PC-3 (cell line): ENCODE data around the gene GPBAR1. TPM values are rescaled to one million over a fixed set of nuclear protein-coding genes. Genes with fewer than 3 reads are reported as not detected.
A peak's percentile ranks its signal among the peaks of the same experiment; 100 is the strongest.

ENCODE experiments used
- ATAC-seq: fragments of 200-7000 bp; cut with Tn5 transposase; 2 replicates; pipeline ENCODE4 v1.9.1; 2020; ENCODE audit warnings: mild to moderate bottlenecking, moderate library complexity
- BruUV-seq: library from RNA; stranded (reverse); fragments of 400-500 nt; replicated peaks from 2 replicates; lab custom pipeline; 2021; lab: Mats Ljungman, UMichigan
- CTCF ChIA-PET: fragments of 300-600 bp; sonication (Branson Sonifier 250); formaldehyde crosslinking; loops from one replicate; lab custom pipeline; 2022; ENCODE audit warnings: antibody characterized with exemption; lab: Charles Lee
- POLR2A ChIA-PET: fragments of 300-600 bp; sonication (Branson Sonifier 250); formaldehyde crosslinking; loops from one replicate; lab custom pipeline; 2022; ENCODE audit warnings: antibody characterized with exemption; ENCODE audit not compliant: unreplicated experiment; lab: Charles Lee
- DNase-seq: peaks from one replicate; pipeline ENCODE4 v3.0.0-alpha.2; 2015
- H2AFZ ChIP-seq: fragments of 300-600 bp; sonication (generic); 2 replicates; pipeline ENCODE4 v1.6.0; 2016; ENCODE audit warnings: antibody characterized with exemption, low read length
- H3F3A ChIP-seq: fragments of 300-600 bp; sonication (generic); one replicate; pipeline ENCODE4 v1.6.0; 2017; ENCODE audit warnings: antibody characterized with exemption, low read length, control low read depth, mild to moderate bottlenecking; ENCODE audit not compliant: unreplicated experiment
- H3K27ac ChIP-seq: fragments of 300-600 bp; sonication (generic); 2 replicates; pipeline ENCODE4 v1.5.1; 2016; ENCODE audit warnings: mild to moderate bottlenecking, low read length
- H3K27me3 ChIP-seq: fragments of 300-600 bp; sonication (generic); 2 replicates; pipeline ENCODE4 v1.6.1; 2016; ENCODE audit warnings: low read length, mixed read lengths
- H3K36me3 ChIP-seq: fragments of 300-600 bp; sonication (generic); 2 replicates; pipeline ENCODE4 v1.6.1; 2016; ENCODE audit warnings: low read depth, mixed run types, low read length, mixed read lengths
- H3K4me1 ChIP-seq: fragments of 300-600 bp; sonication (generic); 2 replicates; pipeline ENCODE4 v1.5.1; 2016; ENCODE audit warnings: low read length; ENCODE audit not compliant: insufficient read depth
- H3K4me2 ChIP-seq: fragments of 300-600 bp; sonication (generic); 2 replicates; pipeline ENCODE4 v1.6.0; 2016; ENCODE audit warnings: low read length
- H3K4me3 ChIP-seq: fragments of 300-600 bp; sonication (generic); 2 replicates; pipeline ENCODE4 v1.5.1; 2016; ENCODE audit warnings: mild to moderate bottlenecking, low read length, mixed read lengths
- H3K79me2 ChIP-seq: fragments of 300-600 bp; sonication (generic); 2 replicates; pipeline ENCODE4 v1.6.1; 2017; ENCODE audit warnings: low read length, mixed read lengths
- H3K9ac ChIP-seq: fragments of 300-600 bp; sonication (generic); 2 replicates; pipeline ENCODE4 v1.6.0; 2016; ENCODE audit warnings: mild to moderate bottlenecking, low read length
- H3K9me2 ChIP-seq: fragments of 300-600 bp; sonication (generic); replicated peaks from 2 replicates; pipeline ENCODE4 v1.6.1; 2016; ENCODE audit warnings: mixed run types, low read length, mixed read lengths
- H3K9me3 ChIP-seq: fragments of 300-600 bp; sonication (generic); 2 replicates; pipeline ENCODE4 v1.6.1; 2016; ENCODE audit warnings: low read length, mixed read lengths
- H4K20me1 ChIP-seq: fragments of 300-600 bp; sonication (generic); 2 replicates; pipeline ENCODE4 v1.6.1; 2016; ENCODE audit warnings: low read length, mixed read lengths
- CTCF ChIP-seq: fragments of 300-600 bp; sonication (generic); conservative IDR thresholded peaks from 2 replicates; pipeline ENCODE4 v1.5.1; 2017; ENCODE audit warnings: antibody characterized with exemption, low read depth, mild to moderate bottlenecking, low read length
- EZH2 ChIP-seq: fragments of 300-600 bp; sonication (generic); IDR thresholded peaks from one replicate; pipeline ENCODE4 v1.6.1; 2017; ENCODE audit warnings: antibody characterized with exemption, mild to moderate bottlenecking, low read length; ENCODE audit not compliant: unreplicated experiment
- EZH2phosphoT487 ChIP-seq: fragments of 300-600 bp; sonication (generic); IDR thresholded peaks from 2 replicates; pipeline ENCODE4 v1.6.1; 2018; ENCODE audit warnings: mild to moderate bottlenecking, antibody characterized with exemption, low read length, borderline replicate concordance
- intact Hi-C: fragments of 100-400 bp; cut with micrococcal nuclease; formaldehyde crosslinking; loops from 2 replicates; pipeline ENCODE4 v1.9.0; 2023
- total RNA-seq: library from RNA; depleted of rRNA; stranded (reverse); fragments of >200 nt; gene quantifications from 2 replicates; pipeline ENCODE4 v1.2.3, GENCODE V29; 2014

Gene GPBAR1
- total RNA-seq, 1 experiment from 2014 or later = 0.18 TPM

- Histone ChIP-seq H2AFZ (peak within 1 kb of the TSS; percentile 92), H3K36me3 (peaks cover 8% of the 10 kb centered on the region; the same call in 1 of the 2 replicates), H3K4me3 (peak within 1 kb of the TSS; percentile 100), H3K27me3 (no peaks in the 10 kb centered on the region), H3K4me1 (peaks cover 26% of the 10 kb centered on the region), H4K20me1 (peaks cover 20% of the 10 kb centered on the region), H3F3A (no peaks in the 10 kb centered on the region), H3K27ac (peak within 1 kb of the TSS; percentile 43), H3K9me2 (no peaks in the 10 kb centered on the region), H3K4me2 (peak within 1 kb of the TSS; percentile 85), H3K79me2 (peaks cover 52% of the 10 kb centered on the region), H3K9me3 (no peaks in the 10 kb centered on the region), H3K9ac (peak within 1 kb of the TSS; percentile 92)
- ATAC-seq (peak; percentile 81), DNase-seq (peak; percentile 95)
- BruUV-seq = no TSS peak
- CTCF ChIA-PET = no interaction called here
- intact Hi-C loops = loop anchor here (1.0 kb wide), 1 partner anchor 31 kb away; no protein-coding TSS in a partner anchor
- POLR2A ChIA-PET = interaction anchor here (0.7 kb wide), 1 partner anchor 54 kb away, joined by 4 read pairs; the partner anchor contains the start of gene PNKD
- TF ChIP-seq CTCF = no peak
- TF ChIP-seq EZH2phosphoT487 = no peak
- TF ChIP-seq EZH2 = no peak
These were observed 44.0 kb upstream of the GPBAR1 start, which contains the start of gene ARPC2 for GRCh38 chr2:218216674-218217359. Gene ARPC2, plus strand, starts transcription at chr2:218217189. Its CDS starts 282 bp downstream, at chr2:218217471.

GRCh38 chr2:218217360-218218267, 43.2 kb upstream of the GPBAR1 start:
- POLR2A ChIA-PET = no interaction called here
- Histone ChIP-seq H3K79me2 (peaks cover 60% of the 10 kb centered on the region), H3K9me3 (no peaks in the 10 kb centered on the region), H3K27me3 (no peaks in the 10 kb centered on the region), H3K4me1 (peaks cover 26% of the 10 kb centered on the region), H3K36me3 (peaks cover 8% of the 10 kb centered on the region; the same call in 1 of the 2 replicates), H4K20me1 (peaks cover 24% of the 10 kb centered on the region), H3F3A (no peaks in the 10 kb centered on the region), H3K9ac (peak overlapping the region; percentile 92), H3K4me3 (peak overlapping the region; percentile 100), H3K4me2 (peak overlapping the region; percentile 83), H3K9me2 (no peaks in the 10 kb centered on the region), H3K27ac (peak overlapping the region; percentile 23), H2AFZ (peak overlapping the region; percentile 89)
- peak; percentile 25 for DNase-seq
- TSS peak; percentile 42 for BruUV-seq
- CTCF ChIA-PET = no interaction called here
- peak; percentile 60 for ATAC-seq
- no peak for TF ChIP-seq CTCF
- TF ChIP-seq EZH2 = no peak
- TF ChIP-seq EZH2phosphoT487 = no peak
- intact Hi-C loops = no loop called here
